Mesodermal cell (in vitro differentiated cells): ENCODE measurements around the gene SNX9.
"Not testable (repeated sequence)": the region's sequence is repeated elsewhere in the genome, so short reads cannot be mapped to it uniquely, and the experiment has no call there.

Source experiments
- H3K27ac ChIP-seq: 2 replicates; pipeline ENCODE4 v1.7.0; 2013; ENCODE audit warnings: mild to moderate bottlenecking, low read depth, low read length, moderate library complexity; ENCODE audit not compliant: severe bottlenecking
- H3K36me3 ChIP-seq: 2 replicates; pipeline ENCODE4 v1.7.1; 2013; ENCODE audit warnings: mild to moderate bottlenecking, low read length, moderate library complexity; ENCODE audit not compliant: control insufficient read depth, insufficient read depth
- H3K4me1 ChIP-seq: one replicate; pipeline ENCODE4 v1.7.1; 2013; ENCODE audit warnings: mild to moderate bottlenecking, low read length; ENCODE audit not compliant: insufficient read depth, control insufficient read depth, poor library complexity, severe bottlenecking
- H3K4me3 ChIP-seq: 2 replicates; pipeline ENCODE4 v1.7.0; 2013; ENCODE audit warnings: low read length, control low read depth, mild to moderate bottlenecking; ENCODE audit not compliant: insufficient read depth, poor library complexity, severe bottlenecking; ENCODE audit errors: extremely low read depth
- H3K9me3 ChIP-seq: 2 replicates; pipeline ENCODE4 v1.7.1; 2013; ENCODE audit warnings: mild to moderate bottlenecking, low read length, moderate library complexity; ENCODE audit not compliant: control insufficient read depth
- WGBS, 2 experiments: methylation state at CpG; one replicate each; pipeline ENCODE4 v1.1.5; 2013; ENCODE audit warnings: missing lambda C conversion rate in 2 of 2; ENCODE audit not compliant: insufficient coverage in 2 of 2; 5-methylcytosine and 5-hydroxymethylcytosine counted together

SNX9 gene

DNA sequence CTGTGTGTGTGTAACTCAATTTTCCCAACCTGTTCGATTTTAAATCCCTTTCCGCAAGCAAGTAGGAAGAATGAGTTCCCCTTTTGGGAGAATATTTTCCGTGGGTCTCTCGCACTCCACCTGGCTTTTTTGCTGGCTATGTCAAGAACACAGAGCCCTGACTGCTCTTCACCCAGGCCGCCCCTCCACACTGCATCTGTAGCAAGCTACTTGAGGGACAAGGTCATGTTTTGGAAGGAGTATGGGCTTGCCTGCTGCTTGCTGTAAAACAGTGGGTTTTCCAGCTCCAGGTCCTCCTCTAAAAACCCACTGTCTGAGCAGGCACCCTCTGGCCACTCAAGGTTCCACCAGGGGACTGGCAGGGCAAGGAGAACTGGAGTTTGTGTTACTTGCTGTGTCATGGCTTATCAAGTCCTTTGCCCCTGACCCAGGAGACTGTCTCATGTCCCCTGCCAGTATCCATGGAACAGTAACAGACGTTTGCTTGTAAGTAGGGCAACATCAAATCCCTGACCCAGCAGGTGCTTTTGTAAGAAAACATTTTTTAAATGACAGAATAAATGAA is 123.1 kb downstream of the SNX9 start:
- peaks cover 5% of the 10 kb centered on the region for H3K9me3 ChIP-seq
- H3K36me3 ChIP-seq, result peaks cover 55% of the 10 kb centered on the region
- WGBS, 2 experiments, result 94 to 100% methylated on average over 5 of the region's 6 CpGs
- H3K4me3 ChIP-seq, result no peak overlapping the region
- H3K4me1 ChIP-seq, result no peaks in the 10 kb centered on the region
- no peak overlapping the region for H3K27ac ChIP-seq

DNA sequence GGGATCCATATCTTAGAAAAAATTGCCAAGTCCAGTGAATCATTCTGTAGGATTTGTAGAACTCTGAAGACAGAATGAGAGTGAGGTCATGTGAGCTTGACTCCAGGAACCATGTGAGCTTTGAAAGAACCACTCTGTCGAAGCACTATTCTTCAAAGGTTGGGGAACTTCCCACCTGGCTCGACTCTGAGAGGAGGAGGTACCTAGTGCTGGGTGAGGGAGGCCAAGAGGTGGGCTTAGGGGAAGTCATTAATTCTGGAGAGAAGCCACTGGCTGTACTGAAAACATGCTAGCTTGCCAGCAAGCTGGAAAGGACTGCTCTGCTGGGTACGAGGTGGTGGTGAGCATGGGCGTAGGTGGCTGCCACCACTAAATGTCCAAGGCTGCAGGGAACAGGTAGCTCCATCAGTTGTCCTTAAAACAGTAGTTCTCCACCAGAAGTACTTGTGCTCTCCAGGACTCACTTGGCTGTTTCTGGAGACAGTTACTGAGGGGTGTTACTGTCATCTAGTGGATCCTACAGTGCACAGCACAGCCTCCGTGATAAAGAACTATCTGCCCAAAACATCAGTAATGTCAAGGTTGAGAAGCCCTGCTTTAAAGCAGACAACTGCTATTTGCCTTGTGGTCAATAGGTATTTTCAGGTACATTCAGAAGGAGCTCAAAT is 124.0 kb downstream of the SNX9 start:
- Histone ChIP-seq H3K9me3 (peaks cover 5% of the 10 kb centered on the region), H3K4me3 (no peak overlapping the region), H3K27ac (no peak overlapping the region), H3K36me3 (peaks cover 48% of the 10 kb centered on the region), H3K4me1 (no peaks in the 10 kb centered on the region)
- WGBS, 2 experiments, result 94% methylated on average over 4 to 5 of the region's 5 CpGs

DNA sequence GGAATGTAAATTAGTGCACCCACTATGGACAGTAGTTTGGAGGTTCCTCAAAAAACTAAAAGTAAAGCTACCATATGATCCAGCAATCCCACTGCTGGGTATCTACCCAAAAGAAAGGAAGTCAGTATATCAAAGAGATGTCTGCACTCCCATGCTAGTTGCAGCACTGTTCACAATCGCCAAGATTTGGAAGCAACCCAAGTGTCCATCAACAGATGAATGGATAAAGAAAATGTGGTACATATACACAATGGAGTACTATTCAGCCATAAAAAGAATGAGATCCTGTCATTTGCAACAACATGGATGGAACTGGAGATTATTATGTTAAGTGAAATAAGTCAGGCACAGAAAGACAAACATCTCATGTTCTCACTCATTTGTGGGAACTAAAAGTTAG is 127.9 kb downstream of the SNX9 start:
- WGBS, 2 experiments, result no CpG with 5 or more reads among the region's 1 CpG
- not testable (repeated sequence) for H3K4me3 ChIP-seq, H3K27ac ChIP-seq

DNA sequence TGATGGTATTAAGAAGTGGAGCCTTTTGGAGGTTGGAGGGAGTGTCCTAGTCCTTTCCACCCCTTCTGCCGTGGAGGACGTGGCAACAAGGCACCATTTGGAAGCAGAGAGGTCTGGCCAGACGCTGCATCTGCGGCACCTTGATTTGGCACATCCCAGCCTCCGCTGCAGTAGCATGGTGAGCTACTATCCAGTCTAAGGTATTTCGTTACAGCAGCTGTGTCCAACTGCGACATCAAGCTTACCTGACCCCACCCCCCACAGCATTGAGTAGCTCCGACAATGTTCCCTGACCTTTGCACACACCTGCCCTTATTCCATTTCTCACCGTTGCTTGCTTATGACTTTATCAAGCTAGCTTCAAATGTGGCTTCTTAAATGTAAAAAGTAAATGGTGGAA is 128.8 kb downstream of the SNX9 start:
- WGBS, 2 experiments, result 88 to 93% methylated on average over 5 to 7 of the region's 9 CpGs
- Histone ChIP-seq H3K9me3 (peaks cover 5% of the 10 kb centered on the region), H3K27ac (no peak overlapping the region), H3K4me1 (no peaks in the 10 kb centered on the region), H3K36me3 (peaks cover under 1% of the 10 kb centered on the region), H3K4me3 (no peak overlapping the region)

More for the DNA sequence above, 127.9 kb downstream of the SNX9 start:
- H3K9me3 ChIP-seq, H3K36me3 ChIP-seq, H3K4me1 ChIP-seq: not testable (repeated sequence)

DNA sequence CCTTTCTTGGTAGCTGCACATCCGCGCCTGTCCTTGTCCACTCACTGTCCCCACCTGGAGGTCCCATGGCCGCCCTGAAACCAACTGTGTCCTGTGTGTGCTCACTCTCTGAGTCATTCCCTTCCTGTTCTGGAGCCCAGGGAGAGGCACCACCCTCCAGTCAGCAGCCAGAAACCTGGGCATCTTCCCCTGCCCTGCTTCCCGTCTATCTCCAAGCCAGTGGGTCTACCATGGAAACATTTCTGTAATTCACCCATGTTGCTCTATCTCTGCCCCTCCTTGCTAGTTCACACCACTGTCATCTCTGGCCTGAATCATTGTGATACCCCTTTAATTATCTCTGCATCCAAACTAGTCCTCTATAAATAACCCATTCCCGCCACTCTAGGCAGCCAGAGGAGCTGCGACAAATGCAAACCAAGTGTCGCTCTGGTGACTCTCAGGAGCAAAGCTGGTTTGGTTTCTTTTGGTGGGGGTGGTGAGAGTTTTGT is 129.9 kb downstream of the SNX9 start:
- Histone ChIP-seq H3K36me3 (no peaks in the 10 kb centered on the region), H3K4me1 (no peaks in the 10 kb centered on the region), H3K9me3 (peaks cover 10% of the 10 kb centered on the region), H3K27ac (no peak overlapping the region), H3K4me3 (no peak overlapping the region)
- WGBS, 2 experiments, result 90 to 93% methylated on average over 4 to 5 of the region's 7 CpGs

DNA sequence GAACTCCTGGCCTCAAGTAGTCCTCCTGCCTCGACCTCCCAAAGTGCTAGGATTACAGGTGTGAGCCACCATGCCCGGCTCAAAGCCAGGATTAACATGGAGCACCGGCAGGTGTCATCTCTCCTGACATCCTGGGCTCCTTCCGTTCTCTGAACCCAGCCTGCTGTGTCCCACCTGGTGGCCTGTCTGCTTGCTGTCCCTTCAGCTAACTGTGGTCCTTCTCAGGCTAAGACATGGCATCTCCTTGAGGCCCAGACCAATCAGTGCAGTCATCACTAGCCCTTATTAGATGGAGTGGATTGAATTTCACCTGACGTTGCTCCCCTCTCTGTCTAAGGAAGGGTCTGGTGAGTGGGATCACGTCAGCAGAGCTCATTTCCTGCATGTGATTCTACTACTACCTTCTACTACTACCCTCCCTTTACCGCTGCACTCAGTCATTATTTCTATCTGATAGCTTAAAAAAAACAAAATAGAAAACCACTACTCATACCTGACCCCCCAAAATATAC is 130.6 kb downstream of the SNX9 start:
- H3K4me1 ChIP-seq, result no peaks in the 10 kb centered on the region
- WGBS, 2 experiments, result 87 to 91% methylated on average over 5 to 6 of the region's 7 CpGs
- H3K36me3 ChIP-seq, result no peaks in the 10 kb centered on the region
- H3K9me3 ChIP-seq, result peaks cover 18% of the 10 kb centered on the region
- no peak overlapping the region for H3K4me3 ChIP-seq
- no peak overlapping the region for H3K27ac ChIP-seq

DNA sequence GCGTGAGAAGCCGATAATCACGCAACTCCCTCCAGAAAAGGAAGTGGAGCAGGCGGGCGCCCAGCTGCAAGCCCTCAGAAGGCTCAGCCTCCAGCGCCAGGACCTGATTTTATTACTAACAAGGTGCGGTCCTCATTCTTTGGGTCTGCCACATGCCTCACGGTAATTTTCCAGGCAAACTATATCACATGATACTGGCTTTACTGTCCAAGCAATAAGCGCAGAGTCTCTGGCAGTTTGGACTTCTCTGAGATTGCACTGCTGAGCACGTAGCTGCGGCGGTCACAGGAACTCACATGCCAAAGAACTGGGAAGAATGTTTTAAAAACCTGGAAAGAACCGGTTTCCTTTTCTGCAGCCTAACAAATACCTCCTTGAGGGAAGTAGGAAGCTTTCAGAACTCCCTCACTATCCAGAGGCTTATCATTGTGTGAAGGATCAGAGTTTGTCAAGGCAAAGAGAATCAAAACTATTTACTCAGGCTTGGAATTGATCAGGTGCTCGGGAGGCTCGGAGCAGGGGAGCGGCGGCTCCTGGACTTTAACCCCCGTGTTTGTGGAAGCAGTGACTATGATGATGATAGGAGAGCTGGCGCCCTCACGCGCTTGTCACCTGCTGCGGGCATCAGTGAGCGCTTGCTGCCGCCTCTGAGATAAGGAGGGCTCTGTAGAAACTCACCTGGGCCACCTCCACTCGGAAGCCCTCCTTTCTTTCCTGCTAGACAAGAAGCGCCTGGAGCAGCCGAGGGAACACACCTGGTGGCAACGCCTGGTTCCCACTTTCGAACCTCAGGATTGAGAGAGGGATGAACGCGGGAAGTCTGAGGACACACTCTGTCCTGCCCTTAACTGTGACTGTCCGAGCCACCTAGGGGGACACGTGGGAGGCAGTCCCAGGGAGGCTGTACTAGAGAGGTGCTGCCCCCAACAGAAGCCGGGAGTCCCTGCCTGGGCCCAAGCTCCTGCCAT is 131.4 kb downstream of the SNX9 start:
- Histone ChIP-seq H3K36me3 (no peaks in the 10 kb centered on the region), H3K4me1 (no peaks in the 10 kb centered on the region), H3K4me3 (no peak overlapping the region), H3K27ac (no peak overlapping the region), H3K9me3 (peaks cover 20% of the 10 kb centered on the region)
- 88 to 93% methylated on average over 27 to 30 of the region's 34 CpGs for WGBS, 2 experiments

DNA sequence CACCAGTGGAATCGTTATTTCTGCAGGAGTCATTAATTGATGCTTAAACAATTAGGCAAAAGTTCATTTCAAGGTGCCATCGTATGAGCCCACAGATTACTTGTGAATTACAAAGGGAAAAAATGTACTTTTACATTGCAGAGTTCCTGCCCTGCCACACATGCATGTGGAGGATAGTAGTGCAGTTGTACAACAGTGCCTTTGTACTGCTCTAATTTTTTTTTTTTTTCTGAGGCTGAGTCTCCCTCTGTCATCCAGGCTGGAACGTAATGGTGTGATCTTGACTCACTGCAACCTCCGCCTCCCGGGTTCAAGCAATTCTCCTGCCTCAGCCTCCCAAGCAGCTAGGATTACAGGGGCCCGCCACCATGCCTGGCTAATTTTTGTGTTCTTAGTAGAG is 132.6 kb downstream of the SNX9 start:
- no peaks in the 10 kb centered on the region for H3K4me1 ChIP-seq
- peaks cover 19% of the 10 kb centered on the region for H3K9me3 ChIP-seq
- H3K4me3 ChIP-seq, result no peak overlapping the region
- 91 to 100% methylated on average over 5 of the region's 6 CpGs for WGBS, 2 experiments
- no peak overlapping the region for H3K27ac ChIP-seq
- no peaks in the 10 kb centered on the region for H3K36me3 ChIP-seq

DNA sequence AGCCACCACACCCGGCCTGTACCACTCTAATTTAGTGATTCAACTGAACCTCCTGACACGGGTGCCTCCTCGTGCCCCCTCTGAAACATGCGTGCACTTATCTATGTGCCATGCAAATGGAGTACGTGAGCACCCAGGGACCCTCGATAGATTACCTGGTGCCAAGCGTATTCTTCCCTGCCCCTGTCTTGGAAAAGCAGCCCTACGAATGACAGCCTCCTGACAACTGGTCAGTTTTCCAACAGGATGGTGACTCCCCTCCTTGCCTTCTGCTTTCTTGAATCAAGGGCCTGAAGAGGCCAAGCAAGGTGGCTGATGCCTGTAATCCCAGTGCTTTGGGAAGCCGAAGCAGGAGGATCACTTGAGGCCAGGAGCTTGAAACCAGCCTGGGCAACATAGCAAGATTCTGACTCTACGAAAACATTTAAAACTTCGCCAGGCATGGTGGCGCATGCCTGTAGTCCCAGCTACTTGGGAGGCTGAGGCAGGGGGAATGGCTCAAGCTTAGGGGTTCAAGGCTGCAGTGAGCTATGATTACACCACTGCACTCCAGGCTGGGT is 133.2 kb downstream of the SNX9 start:
- Histone ChIP-seq H3K4me1 (no peaks in the 10 kb centered on the region), H3K36me3 (no peaks in the 10 kb centered on the region), H3K27ac (no peak overlapping the region), H3K9me3 (peaks cover 19% of the 10 kb centered on the region), H3K4me3 (no peak overlapping the region)
- WGBS, 2 experiments, result 96% methylated on average over 11 to 12 of the region's 12 CpGs

DNA sequence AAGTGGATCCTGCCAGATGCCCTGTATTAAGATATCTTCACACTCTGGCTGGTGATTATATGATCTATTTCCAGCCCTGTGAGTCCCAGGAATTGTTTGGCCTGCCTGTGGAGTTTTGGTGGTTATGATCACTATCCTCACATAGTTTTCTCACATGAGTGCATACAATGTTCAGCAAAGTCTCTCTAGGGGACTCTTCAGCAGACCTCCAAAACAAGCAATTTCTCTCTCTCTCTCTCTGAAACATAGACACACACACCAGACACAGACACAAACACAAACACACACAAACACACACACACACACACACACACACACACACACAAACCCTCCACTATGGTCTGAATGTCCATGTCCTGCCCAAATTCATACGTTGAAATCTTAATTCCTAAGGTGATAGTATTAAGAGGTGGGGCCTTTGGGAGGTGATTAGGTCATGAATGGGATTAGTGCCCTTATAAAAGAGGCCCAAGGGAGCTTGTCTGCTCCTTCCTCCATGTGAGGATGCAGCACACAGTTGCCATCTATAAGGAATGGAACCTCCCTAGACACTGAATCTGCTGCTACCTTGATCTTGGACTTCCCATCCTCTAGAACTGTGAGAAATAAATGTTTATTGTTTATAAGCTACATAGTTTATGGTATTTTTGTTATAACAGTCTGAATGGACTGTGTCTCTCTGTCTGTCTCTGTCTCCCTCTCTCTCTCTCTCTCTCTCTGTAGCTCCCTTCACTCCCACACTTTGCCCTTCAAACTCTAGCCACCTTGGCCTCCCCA is 136.6 kb downstream of the SNX9 start:
- WGBS, 2 experiments, result no CpG with 5 or more reads among the region's 1 CpG
- no peak overlapping the region for H3K27ac ChIP-seq
- H3K4me1 ChIP-seq, result no peaks in the 10 kb centered on the region
- H3K4me3 ChIP-seq, result no peak overlapping the region
- peaks cover 19% of the 10 kb centered on the region for H3K9me3 ChIP-seq
- H3K36me3 ChIP-seq, result no peaks in the 10 kb centered on the region
